Astrocyte of the hippocampus (primary cell): Measurements from ENCODE around the gene COL6A5.
"Not testable (repeated sequence)": the region's sequence is repeated elsewhere in the genome, so short reads cannot be mapped to it uniquely, and the experiment has no call there.

Experiments used
- DNase-seq: peaks from one replicate; pipeline ENCODE4 v3.0.0; 2011; ENCODE audit warnings: low read depth, low spot score

The COL6A5 gene

DNA sequence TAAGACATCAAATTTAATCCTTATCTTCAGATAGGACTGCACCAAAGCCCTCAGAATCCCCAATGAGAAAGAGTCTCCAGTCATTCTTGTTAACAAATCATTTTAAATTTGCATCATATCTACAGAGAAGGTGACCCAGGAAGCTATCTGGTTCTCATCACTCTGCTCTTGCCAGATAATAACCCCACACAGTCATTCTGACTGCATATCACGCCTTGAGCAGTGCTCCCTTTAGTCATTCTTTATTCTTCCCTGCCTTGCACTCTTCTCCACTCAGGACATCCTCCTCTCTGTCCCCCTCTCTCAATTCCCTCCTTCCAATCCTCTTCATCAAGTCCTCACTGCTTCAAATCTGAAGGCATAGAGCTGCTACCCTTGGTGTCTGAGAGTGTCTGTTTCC is 87.8 kb downstream of the COL6A5 start:
- DNase-seq, result no peak

DNA sequence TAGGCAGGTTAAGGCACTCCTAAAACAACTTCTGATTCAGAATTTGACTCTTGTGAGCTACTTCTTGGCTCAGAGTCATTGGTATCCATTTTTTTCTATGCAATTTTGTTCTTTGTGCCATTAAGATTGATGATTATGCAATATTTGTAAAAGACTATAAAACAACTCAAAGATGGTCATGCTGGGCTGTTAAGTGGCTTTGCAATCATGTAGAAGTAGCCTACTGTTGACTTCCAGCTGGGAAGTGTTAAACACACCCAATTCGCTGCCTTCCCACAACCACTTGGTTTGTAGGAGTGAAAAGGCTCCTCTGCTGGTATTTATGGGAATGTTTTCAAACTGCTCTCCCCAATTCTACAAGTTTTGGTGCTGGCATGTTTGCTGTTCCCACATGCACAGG is 96.8 kb downstream of the COL6A5 start:
- DNase-seq, result no peak

DNA sequence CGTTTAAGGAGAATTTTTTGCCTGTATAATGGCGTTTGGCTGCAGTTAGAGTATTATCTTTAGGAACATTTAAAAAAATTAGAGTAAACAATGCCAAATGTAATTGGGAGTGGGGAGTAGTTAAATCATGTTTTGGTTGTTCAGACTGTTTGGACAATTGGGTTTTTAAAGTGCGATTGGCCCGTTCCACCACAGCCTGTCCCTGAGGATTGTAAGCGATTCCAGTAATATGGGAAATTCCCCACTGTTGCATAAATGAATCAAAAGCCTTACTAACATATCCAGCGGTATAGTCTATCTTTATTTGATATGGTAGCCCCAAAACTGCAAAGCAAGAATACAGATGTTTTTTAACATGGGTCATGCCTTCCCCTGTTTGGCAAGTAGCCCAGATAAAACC is 101.4 kb downstream of the COL6A5 start:
- not testable (repeated sequence) for DNase-seq

DNA sequence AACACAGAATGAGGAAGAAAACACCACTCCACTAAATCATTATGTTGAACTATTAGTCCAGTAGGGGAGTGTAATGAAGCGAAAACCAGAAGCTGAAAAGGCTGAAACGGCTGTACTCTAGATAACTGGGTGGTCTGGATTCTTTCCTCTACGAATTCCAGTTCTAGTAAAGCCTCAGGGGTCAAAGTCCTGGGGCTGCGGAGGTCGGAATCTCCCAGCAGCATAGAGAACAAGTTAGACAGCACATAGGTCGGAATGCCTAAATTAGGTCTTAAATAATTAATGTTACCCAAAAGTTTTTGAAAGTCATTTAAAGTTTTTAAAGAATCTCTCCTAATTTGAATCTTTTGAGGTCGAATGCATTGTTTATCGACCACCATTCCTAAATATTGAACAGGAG is 102.7 kb downstream of the COL6A5 start:
- DNase-seq, result not testable (repeated sequence)

DNA sequence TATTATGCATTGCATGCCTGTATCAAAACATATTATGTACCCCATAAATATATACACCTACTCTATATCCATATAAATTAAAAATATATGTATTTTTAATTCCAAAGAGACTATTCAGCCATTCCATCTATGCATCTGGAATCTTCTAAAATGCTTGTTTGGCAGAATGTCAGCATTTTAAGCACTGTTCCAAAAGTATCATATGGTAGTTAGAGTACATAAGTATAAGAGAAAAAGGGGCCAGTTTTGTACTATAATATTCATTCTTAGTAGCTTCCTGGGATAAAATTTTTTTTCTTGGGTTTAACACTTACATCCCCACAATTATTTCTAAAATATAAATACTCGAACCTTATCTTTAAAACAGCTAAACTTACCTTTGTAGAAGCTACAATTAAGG is 111.1 kb downstream of the COL6A5 start:
- DNase-seq, result no peak

DNA sequence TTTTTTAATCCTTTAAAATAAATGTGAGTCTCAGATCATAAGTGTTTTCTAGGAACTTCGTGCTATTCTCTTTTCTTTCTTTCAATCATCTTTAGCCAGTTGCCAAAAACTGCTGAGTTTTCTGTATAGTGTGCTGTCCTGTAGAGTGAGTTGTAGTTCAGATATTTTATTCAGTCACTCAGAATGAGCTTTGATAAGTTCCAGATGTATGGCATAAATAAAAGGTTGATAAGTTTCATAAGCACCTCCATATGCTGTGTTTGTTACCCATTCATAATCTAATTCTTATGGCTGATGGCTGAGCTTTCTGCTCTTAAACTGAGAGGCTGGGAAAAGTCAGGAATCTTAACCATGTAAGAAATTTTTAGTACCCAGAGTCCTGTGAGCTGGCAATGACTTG is 112.2 kb downstream of the COL6A5 start:
- no peak for DNase-seq

DNA sequence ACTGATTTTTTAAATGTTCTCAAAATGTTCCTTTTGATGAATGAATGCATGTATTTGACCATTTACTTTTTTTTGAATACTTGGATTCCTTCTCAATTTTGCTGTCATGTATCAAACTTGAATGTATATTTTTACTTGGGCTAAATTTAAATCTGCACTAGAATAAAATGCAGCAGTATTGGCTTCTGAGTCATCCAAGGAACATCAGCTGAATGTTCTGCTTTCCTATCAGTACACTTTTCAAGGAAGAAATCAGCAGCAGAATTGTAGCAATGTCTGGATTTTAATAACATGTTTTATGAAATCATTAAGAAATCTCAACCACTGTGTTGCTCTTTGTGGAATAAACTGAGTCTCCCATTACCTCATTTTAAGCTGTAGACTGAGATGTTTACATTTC is 114.5 kb downstream of the COL6A5 start:
- DNase-seq, result no peak

DNA sequence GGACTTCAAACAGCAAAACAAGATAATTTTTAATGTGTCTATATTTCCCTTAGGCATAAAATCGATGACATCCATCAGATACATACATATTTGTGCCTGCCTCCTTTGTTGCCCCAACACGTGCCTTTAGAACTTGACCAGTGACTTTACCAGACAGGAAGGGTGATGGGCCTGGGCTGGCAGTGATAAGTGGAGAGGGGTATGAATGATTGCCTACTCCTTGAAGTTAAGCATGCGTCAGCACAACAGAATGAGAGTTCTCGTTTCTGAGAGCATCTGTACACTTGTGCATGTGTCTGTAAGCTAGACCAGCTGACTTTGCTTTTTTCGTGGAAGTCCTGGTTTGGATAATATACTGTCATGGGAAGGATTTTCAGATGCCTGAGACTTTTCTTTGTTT is 116.6 kb downstream of the COL6A5 start:
- no peak for DNase-seq

DNA sequence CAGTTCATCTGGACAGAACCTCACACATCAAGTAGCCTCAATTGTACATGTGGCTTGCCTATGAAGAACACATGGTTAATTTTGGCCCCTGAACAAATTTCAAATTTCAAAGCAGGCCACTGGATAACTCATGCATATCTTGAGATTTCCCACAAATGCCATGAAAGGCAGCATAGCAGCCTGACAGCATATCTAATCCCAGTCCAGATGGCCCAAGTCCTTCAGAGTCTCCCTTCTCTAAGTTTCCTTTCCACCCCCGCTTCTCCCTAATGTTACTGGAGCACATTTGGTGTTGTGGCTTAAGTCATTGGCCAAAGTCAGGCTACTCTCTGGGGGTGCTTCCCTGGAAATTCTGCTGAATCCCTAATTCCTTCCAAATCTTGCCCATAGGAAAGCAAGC is 117.7 kb downstream of the COL6A5 start:
- DNase-seq, result no peak

DNA sequence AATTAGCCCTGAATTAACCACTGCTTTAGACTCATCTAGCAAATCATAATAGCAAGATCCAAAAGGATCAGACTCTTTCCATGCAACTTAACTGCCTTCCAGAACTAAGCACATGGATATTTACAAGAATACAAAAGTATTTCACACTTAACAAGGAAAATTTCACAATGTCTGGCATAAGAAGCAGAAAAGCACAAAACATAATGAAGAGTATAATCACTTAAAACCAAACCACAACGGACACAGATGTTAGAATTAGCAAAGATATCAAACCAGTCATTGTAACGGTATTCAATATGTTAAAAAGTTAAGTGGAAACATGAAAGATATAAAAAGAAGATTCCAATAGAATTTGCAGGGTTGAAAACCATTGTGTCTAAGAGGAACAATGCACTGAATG is 120.0 kb downstream of the COL6A5 start:
- no peak for DNase-seq

DNA sequence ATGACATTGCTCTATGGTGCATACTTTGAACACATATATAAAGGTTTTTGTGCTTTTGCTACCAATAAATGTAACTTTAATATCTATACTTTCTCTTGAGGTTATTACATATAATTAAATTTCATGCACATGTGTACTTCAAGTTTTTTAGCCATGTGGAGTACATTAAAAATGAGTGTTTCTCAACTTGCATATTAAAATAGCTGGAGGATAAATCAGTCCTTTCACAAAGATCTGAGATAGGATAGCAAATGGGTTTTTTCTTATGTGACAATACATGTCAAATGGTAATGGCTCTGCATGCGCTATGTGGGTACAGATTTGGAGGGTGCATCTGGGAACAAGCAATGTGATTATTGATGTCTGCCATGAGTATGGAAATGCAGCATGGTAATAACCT is 122.8 kb downstream of the COL6A5 start:
- no peak for DNase-seq

DNA sequence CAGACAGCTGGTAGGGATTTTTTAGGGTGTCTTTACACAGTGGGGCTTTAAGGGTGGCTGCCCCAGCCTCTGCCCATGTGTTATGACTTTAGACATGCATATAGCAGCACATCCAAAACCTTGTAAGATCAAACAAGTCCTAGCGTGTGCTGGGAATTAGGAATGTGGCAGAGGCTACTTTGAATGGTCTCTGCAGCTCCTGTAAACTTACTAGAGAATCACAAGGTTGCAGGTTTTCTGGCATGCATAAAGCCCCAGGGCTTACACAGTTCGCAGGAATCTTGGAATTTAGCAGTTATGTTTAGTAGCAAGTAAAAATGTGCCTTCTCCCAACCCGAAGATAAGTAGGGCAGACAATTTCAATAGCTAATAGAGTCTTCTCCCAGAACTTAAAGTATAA is 124.7 kb downstream of the COL6A5 start:
- DNase-seq, result no peak

DNA sequence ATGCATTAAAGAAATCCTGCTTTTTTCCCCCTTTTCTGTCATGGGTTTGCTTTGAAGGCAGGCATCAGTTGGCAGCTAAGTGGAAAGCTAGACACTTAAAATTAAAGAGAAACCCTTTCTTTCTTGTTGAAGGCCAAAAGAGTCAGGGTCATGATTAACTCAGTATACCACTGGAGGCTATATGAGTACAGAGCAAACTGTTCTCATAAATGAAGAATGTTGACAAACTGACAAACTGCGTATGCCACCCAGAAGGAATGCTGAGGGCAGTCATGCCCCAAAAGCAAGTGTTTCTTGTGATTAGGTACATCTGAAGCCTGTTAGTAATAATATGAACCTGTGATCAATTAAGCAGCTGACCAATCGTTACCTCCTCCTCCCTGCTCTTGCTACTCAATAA is 127.9 kb downstream of the COL6A5 start:
- no peak for DNase-seq

DNA sequence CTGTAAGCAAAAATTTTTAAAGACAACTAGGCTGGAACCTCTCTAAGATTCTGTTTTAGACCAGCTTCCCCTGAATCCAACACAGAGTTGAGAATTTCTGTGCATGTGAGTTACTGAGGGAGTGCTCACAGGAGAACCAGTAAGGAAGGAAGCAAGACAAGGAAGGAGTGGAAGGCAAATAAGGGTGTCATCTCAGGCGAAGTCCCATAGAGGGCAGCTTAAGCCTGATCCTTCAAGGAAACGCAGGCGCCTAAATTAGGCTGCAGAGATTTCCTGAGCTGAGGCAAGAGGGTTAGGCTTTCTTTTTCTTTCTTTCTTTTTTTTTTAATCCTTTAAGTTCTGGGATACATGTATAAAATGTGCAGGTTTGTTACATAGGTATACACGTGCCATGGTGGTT is 135.3 kb downstream of the COL6A5 start:
- peak; percentile 37 for DNase-seq

DNA sequence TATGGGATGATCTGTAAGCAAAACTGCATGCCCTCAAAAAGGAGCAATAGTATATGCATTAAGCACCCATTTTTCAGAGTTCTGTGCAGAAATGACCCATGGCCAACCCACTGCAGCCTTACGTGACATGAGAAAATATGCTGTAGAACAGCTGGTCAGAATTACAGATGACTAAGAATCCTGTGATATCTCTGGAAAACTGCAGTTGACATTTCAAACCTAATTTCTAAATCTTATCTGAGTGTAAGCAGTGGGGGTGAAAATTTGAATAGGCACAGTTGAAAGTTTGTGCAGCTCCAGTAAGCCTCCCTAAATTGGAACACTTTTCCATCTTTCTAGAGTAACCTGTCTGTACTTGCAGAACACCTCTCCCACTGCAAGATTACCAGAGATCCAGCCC is 142.8 kb downstream of the COL6A5 start:
- DNase-seq, result no peak

DNA sequence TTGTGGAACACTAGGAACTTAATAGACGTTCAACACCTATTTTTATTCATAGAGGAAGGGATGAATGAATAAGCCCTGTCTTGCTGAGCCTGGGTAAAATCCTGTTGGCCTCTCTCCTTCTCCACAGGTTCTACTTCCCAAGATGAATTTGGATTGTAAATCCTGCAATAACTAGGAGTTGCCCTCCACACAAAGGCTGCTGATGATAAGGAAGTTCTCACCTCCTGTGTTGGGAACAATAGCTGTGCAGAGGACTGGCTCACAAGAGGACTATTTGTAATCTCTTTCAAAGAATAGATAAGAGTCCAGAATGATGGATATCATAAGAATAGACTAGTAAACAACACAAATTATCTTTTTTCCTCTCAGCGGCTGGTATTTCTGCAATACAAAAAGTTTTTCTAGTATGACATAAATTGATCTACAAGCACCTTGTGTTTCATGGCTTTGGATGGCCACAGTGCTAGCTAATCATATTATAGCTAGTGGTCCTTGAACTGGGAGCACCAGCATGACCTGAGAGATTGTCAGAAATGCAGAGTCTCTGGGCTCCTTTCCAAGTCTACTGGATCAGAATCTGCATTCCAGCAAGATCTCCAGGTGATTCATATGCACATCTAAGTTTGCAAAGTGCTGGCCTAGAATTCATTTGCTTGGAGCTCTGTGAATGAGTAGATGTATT is 143.4 kb downstream of the COL6A5 start:
- DNase-seq, result no peak

DNA sequence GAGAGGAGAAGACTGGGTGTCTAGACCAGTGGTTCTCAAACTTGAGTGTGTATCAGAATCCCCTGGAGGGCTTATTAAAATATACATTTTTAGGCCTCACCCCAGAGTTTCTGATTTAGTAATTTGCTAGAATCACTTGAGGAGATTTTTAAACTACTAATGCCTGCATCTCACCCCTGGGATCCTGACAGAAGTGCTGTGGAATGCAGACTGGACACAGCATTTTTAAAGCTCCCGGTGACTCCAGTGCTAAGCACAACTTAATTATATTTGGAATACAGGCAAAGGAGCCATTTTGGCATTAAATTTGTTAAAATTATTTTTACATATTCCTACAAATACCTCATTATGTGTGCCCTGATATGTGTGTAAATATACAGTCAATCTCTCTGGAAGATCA is 144.8 kb downstream of the COL6A5 start:
- peak; percentile 10 for DNase-seq

DNA sequence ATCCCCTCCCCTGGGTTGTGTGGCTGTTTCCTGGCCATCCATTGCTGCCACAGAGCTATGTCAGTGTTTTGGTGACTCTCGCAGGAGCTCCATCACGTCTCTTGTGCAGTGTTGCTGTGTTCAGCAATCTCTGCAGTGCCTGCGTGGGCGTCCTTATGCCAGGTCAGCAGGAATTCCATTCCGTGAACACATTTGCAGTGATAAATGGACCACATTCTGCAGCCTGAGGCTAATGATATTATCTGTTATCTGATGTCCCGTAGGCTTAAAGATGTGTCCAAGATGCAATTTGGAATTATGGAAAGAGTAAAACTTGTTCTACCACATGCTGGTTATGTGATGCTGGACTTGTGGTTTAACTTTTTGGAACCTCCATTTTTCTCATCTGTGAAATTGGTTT is 146.0 kb downstream of the COL6A5 start:
- DNase-seq, result no peak

DNA sequence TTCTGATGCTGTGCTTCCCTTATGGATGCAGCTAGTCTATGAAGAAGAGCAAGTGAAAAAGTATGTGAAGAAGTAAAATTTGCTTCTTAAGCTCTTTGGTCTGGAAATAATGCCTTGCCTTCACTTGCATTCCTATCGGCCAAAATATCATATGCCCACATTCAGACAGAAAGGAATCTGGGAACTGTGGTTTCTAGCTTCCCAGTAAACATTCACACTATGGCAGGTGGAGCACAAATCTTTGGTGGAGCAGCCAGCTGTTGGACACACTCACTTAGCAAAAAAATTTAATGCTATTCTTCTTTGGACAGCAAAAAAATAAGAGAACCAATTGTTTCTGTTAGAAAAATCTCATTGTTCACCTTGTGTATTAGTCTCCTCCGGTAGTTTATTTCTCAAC is 159.2 kb downstream of the COL6A5 start:
- DNase-seq, result no peak

DNA sequence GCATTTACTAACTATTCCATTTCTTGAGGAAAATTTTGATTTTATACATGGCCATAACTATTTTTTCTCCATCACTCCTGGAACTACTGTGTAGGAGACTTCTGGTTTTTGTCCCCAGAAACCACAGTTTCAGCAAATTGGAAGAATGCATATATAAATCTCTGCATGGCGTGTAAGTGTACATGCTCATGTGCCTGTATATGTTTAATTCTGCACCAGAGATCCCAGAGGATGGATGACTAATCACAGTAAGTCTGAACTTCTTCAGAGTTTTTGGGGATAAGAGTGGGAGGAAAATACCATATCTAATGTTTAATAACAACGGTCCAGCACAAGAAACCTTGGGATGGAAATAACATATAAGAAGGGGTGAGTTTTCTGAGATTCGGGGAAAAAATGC is 160.6 kb downstream of the COL6A5 start:
- no peak for DNase-seq

DNA sequence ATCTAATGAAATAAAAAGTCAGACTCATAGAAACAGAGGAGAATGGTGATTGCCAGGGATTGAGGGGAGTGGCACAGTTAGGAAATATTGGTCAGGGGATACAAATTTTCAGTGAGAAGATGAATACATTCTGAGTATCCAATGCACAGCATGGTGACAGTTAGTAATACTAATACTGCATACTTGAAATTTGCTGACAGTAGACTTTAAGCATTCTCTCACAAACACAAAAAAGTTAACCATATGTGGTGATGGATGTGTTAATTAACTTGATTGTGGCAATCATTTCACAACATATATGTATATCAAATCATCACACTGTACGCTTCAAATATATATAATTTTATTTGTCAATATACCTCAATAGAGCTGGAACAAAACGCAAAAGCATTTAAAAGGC is 162.3 kb downstream of the COL6A5 start:
- DNase-seq, result no peak

DNA sequence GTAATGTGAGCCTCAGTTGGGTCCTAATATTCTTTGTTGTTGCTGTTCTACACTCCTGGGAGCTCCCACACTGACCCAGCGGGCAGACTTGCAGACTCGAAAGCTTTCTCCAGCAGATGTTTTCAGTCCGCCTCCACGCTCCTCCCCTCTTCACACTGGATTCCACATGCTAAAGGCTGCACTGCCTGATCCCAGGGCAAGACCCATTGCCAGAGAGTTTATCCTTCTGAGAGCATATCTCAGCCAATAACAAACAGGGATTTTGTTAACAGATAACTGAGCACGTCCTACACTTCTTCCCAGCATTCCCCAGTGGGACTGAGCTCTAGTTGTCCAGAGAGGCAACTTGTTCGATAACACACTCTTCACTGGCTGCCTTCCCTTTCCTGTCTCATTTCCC is 163.5 kb downstream of the COL6A5 start:
- DNase-seq, result no peak

DNA sequence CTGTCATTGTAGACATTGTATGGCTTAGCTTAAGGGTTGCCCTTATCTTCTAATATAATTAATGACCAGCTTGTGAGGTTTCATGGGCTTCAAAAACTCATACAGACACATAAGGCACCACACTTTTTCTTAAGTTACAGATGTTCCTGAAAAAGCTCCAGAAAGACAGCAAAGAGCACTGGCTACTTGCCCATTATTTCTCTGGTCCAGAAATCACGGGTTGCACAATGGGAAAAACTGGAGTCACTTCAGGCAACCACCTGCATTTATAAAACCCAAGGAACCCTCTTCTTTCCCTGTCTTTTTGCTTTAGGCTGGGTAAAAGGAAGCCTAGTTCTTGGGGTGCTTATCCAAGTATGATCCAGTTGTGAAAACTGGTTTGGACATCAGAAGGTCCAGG is 169.2 kb downstream of the COL6A5 start:
- no peak for DNase-seq

DNA sequence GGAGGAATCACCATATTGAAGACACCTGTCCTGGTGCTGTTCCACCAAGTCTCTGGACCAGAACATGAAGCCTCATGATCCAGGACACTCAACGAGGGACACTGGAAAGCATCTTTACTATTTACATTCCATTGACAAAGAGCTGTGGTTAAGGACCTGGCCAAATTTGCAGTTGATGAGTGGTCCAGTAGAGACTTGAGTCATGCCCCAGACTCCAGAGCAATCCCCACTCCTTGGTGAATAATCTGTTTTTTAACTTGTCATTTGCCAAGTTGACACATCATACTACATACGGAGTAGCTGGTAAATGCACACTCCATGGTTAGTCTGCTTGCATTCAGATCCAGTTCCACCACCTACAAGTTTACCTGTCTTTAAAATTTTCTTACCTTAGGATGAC is 170.3 kb downstream of the COL6A5 start:
- no peak for DNase-seq
